HG02973 (cell line): ENCODE measurements around the gene PLCXD1.
"Not testable (repeated sequence)": the region's sequence is repeated elsewhere in the genome, so short reads cannot be mapped to it uniquely, and the experiment has no call there.

Source experiments
- ATAC-seq: cut with Tn5 transposase; IDR thresholded peaks from one replicate; pipeline ENCODE4 v1.9.1; 2021; ENCODE audit warnings: moderate library complexity; ENCODE audit not compliant: unreplicated experiment

Gene PLCXD1

GRCh38 chrX:281166-281999 is at the start of gene PLCXD1:
Gene PLCXD1 (plus strand): TSS chrX:281381. CDS start chrX:284188, 2,807 bp downstream.
- no peak for ATAC-seq

- ATAC-seq, result peak; percentile 91
These were observed 49.4 kb upstream of the PLCXD1 start for GRCh38 chrX:231637-232277.

- ATAC-seq, result not testable (repeated sequence)
These were observed 48.9 kb upstream of the PLCXD1 start for GRCh38 chrX:232278-232655.

GRCh38 chrX:236201-236600 is 45.0 kb upstream of the PLCXD1 start:
- ATAC-seq, result not testable (repeated sequence)

GRCh38 chrX:250965-251364 is 30.2 kb upstream of the PLCXD1 start:
- no peak for ATAC-seq

GRCh38 chrX:251396-252243 is 29.6 kb upstream of the PLCXD1 start:
- ATAC-seq, result not testable (repeated sequence)

- ATAC-seq, result no peak
These were observed 28.8 kb upstream of the PLCXD1 start for GRCh38 chrX:252244-252956.

GRCh38 chrX:252957-253291 is 28.3 kb upstream of the PLCXD1 start:
- ATAC-seq, result no peak

- no peak for ATAC-seq
These were observed 27.5 kb upstream of the PLCXD1 start for GRCh38 chrX:253451-254297.

GRCh38 chrX:254630-255215 is 26.5 kb upstream of the PLCXD1 start:
- ATAC-seq, result no peak

GRCh38 chrX:255923-256331 is 25.3 kb upstream of the PLCXD1 start:
- ATAC-seq, result no peak

GRCh38 chrX:257054-257453 is 24.1 kb upstream of the PLCXD1 start:
- not testable (repeated sequence) for ATAC-seq

GRCh38 chrX:257681-258289 is 23.4 kb upstream of the PLCXD1 start:
- no peak for ATAC-seq

- ATAC-seq, result no peak
These were observed 22.7 kb upstream of the PLCXD1 start for GRCh38 chrX:258291-259040.

GRCh38 chrX:259692-260355 is 21.4 kb upstream of the PLCXD1 start:
- ATAC-seq, result no peak

- ATAC-seq, result no peak
These were observed 19.8 kb upstream of the PLCXD1 start for GRCh38 chrX:261167-261918.

- no peak for ATAC-seq
These were observed 19.2 kb upstream of the PLCXD1 start for GRCh38 chrX:261919-262352.
